Ectodermal cell (in vitro differentiated cells): Measurements from ENCODE around the gene IFIT3.

Experiments used
- H3K27ac ChIP-seq: 2 replicates; pipeline ENCODE4 v1.7.0; 2013; ENCODE audit warnings: mild to moderate bottlenecking, low read depth, low read length; ENCODE audit not compliant: insufficient read depth, poor library complexity, severe bottlenecking
- H3K27me3 ChIP-seq: 2 replicates; pipeline ENCODE4 v1.7.0; 2013; ENCODE audit warnings: mild to moderate bottlenecking, low read length; ENCODE audit not compliant: insufficient read depth, control insufficient read depth, poor library complexity, severe bottlenecking
- H3K36me3 ChIP-seq: one replicate; pipeline ENCODE4 v1.7.0; 2013; ENCODE audit warnings: low read length; ENCODE audit not compliant: control insufficient read depth, insufficient read depth
- H3K4me1 ChIP-seq: one replicate; pipeline ENCODE4 v1.7.0; 2013; ENCODE audit warnings: low read length; ENCODE audit not compliant: control insufficient read depth, insufficient read depth
- H3K4me3 ChIP-seq: 2 replicates; pipeline ENCODE4 v1.7.0; 2013; ENCODE audit warnings: low read depth, low read length, control low read depth; ENCODE audit not compliant: insufficient read depth
- H3K9me3 ChIP-seq: 2 replicates; pipeline ENCODE4 v1.7.0; 2013; ENCODE audit warnings: mild to moderate bottlenecking, low read length, moderate library complexity; ENCODE audit not compliant: control insufficient read depth
- WGBS, 2 experiments: methylation state at CpG; one replicate each; pipeline ENCODE4 v1.1.7; 2013; ENCODE audit warnings: missing lambda C conversion rate in 2 of 2; 5-methylcytosine and 5-hydroxymethylcytosine counted together

IFIT3 gene

DNA sequence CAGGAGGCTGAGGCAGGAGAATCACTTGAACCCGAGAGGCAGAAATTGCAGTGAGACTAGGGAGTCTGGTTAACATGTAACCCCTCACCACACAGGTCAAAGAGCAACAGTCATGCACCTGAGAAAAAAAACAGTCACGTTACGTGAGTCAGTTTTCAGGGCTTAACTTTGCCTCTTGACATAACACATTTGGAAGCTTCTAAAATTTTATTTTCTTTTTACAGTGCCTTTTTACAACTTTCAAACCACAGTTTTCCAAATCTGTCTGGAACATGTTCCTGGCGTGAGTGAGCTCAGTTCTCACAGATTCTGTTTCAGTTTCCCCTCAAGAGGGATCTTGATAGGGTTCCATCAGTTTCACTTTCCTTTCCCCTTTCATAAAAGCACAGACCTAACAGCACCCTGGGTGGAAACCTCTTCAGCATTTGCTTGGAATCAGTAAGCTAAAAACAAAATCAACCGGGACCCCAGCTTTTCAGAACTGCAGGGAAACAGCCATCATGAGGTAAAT, 4.4 kb downstream of the IFIT3 start:
- Histone ChIP-seq H3K36me3 (no peaks in the 10 kb centered on the region), H3K27me3 (no peaks in the 10 kb centered on the region), H3K9me3 (no peaks in the 10 kb centered on the region), H3K4me1 (peaks cover 20% of the 10 kb centered on the region), H3K27ac (peak overlapping the region; percentile 30), H3K4me3 (no peak overlapping the region)
- WGBS, 2 experiments: 78 to 79% methylated on average over 5 of the region's 5 CpGs

DNA sequence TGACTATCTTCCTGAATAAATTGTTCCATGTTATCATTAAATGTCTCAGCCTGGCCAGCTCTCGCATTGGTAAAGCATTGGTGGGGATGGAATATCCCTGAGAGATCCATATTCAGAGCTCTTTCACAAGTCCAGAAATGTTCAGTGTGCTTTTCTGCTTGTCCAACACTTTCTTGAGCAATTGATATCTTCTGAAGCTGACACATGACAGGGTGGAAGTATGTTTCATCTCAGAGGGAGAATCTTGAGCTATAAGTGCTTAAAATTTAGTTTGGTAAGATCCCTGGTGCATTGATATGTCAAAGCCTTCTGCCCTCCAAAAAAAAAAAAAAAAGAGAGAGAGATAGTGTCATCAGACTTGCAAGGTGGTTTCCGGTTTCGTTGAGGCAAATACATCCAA, 7.4 kb downstream of the IFIT3 start:
- WGBS, 2 experiments: 89 to 100% methylated on average over 3 of the region's 3 CpGs

DNA sequence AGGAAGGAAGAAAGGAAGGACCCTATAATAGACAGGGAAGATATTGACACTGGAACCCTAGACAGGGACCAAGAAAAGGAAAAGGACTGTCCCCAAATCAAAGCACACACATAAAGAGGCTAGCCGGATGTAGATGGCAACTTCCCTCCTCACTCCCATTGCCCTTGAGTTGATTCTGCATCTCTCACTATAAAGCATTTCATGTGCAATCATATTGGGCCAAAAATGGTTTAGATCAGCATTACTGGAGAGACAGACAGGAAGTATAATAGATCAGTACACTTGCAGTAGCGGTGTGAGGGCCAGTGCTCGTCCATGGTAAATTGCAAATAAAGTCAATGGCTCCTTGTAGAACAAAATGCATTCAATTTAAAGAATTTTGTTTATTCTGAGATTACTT, 8.4 kb downstream of the IFIT3 start:
- no peaks in the 10 kb centered on the region for H3K36me3 ChIP-seq
- H3K4me3 ChIP-seq: no peak overlapping the region
- H3K4me1 ChIP-seq: peaks cover 11% of the 10 kb centered on the region
- no peaks in the 10 kb centered on the region for H3K27me3 ChIP-seq
- WGBS, 2 experiments: 94 to 96% methylated on average over 3 of the region's 3 CpGs
- no peak overlapping the region for H3K27ac ChIP-seq
- H3K9me3 ChIP-seq: no peaks in the 10 kb centered on the region

More for the DNA sequence above, 7.4 kb downstream of the IFIT3 start:
- no peaks in the 10 kb centered on the region for H3K36me3 ChIP-seq
- peaks cover 11% of the 10 kb centered on the region for H3K4me1 ChIP-seq
- H3K27ac ChIP-seq: no peak overlapping the region
- H3K9me3 ChIP-seq: no peaks in the 10 kb centered on the region
- no peak overlapping the region for H3K4me3 ChIP-seq
- no peaks in the 10 kb centered on the region for H3K27me3 ChIP-seq

GRCh38 chr10:89337484-89337883, 9.7 kb downstream of the IFIT3 start:
- peaks cover 17% of the 10 kb centered on the region for H3K4me1 ChIP-seq
- H3K36me3 ChIP-seq: no peaks in the 10 kb centered on the region
- no peaks in the 10 kb centered on the region for H3K27me3 ChIP-seq
- no peak overlapping the region for H3K4me3 ChIP-seq
- no peaks in the 10 kb centered on the region for H3K9me3 ChIP-seq
- WGBS, 2 experiments: 93% methylated on average over 5 of the region's 6 CpGs
- no peak overlapping the region for H3K27ac ChIP-seq

DNA sequence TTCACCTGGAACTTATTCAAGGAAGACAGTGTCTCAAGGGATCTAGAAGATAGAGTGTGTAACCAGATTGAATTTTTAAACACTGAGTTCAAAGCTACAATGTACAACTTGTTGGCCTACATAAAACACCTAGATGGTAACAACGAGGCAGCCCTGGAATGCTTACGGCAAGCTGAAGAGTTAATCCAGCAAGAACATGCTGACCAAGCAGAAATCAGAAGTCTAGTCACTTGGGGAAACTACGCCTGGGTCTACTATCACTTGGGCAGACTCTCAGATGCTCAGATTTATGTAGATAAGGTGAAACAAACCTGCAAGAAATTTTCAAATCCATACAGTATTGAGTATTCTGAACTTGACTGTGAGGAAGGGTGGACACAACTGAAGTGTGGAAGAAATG, 10.9 kb downstream of the IFIT3 start:
- Histone ChIP-seq H3K27ac (no peak overlapping the region), H3K27me3 (no peaks in the 10 kb centered on the region), H3K4me1 (peaks cover 14% of the 10 kb centered on the region), H3K9me3 (no peaks in the 10 kb centered on the region), H3K36me3 (no peaks in the 10 kb centered on the region), H3K4me3 (no peak overlapping the region)
- 94 to 96% methylated on average over 3 of the region's 3 CpGs for WGBS, 2 experiments

DNA sequence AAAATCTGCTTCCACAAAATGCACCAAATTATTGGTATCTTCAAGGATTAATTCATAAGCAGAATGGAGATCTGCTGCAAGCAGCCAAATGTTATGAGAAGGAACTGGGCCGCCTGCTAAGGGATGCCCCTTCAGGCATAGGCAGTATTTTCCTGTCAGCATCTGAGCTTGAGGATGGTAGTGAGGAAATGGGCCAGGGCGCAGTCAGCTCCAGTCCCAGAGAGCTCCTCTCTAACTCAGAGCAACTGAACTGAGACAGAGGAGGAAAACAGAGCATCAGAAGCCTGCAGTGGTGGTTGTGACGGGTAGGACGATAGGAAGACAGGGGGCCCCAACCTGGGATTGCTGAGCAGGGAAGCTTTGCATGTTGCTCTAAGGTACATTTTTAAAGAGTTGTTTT, 12.1 kb downstream of the IFIT3 start:
- H3K9me3 ChIP-seq: no peaks in the 10 kb centered on the region
- H3K27ac ChIP-seq: no peak overlapping the region
- no peak overlapping the region for H3K4me3 ChIP-seq
- H3K36me3 ChIP-seq: no peaks in the 10 kb centered on the region
- WGBS, 2 experiments: 89 to 94% methylated on average over 4 of the region's 4 CpGs
- H3K27me3 ChIP-seq: no peaks in the 10 kb centered on the region
- peaks cover 13% of the 10 kb centered on the region for H3K4me1 ChIP-seq

DNA sequence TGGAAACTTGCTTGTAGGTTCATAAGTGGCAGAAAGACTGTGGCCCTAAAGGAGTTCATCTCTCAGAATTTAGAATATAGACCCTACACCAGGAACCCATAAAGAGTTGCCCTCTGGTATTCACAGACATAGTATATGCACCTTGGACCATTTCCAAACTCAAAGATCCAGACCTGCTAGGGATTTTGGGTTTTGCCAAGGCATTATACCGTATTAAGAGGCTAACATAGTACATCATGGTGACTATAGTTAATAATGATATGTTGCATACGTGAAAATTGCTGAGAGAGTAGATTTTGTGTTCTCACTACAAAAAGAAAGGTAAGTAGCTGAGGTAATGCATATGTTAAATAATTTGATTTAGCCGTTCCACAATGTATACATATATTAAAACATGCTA, 13.9 kb downstream of the IFIT3 start:
- whole genome bisulfite sequencing, 2 experiments: 94 to 98% methylated on average over 2 of the region's 3 CpGs
- Histone ChIP-seq H3K27ac (no peak overlapping the region), H3K36me3 (no peaks in the 10 kb centered on the region), H3K4me1 (peaks cover 21% of the 10 kb centered on the region), H3K4me3 (no peak overlapping the region), H3K27me3 (no peaks in the 10 kb centered on the region), H3K9me3 (no peaks in the 10 kb centered on the region)

DNA sequence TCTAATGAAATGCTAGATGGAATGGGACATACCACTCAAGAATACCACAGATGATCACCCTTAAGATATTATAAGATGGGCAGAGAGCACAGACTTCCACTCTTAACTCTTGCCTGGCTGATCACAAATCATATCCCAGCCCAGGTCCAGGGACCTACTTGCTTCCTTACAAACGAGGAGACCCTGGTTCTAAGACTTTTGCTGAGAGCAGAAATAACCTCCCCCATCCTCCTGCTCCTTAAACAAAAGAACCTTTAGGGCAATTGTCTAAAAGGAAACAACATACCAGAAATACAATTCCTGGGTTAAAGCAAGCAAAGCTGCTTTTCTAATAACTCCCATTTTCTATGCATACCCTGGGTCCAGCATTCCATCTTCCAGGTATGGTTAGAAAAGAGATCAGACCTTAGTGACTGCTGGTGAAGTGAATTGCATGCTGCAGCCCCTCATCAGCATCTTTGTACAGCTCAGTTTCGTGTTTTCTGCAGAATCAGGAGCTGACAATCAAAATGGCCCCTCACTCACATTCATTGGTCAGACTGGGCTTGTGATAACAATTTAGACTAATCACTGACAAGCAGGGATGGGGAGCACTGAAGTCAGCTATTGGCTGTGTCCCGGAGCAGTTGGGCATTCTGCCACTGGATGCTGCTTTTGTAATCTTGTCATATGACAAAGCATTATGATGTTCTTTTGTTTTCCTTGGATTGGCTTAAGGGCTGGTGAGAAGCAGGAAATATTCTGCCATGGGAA, 14.6 kb downstream of the IFIT3 start:
- Histone ChIP-seq H3K36me3 (no peaks in the 10 kb centered on the region), H3K9me3 (no peaks in the 10 kb centered on the region), H3K4me1 (peaks cover 28% of the 10 kb centered on the region), H3K4me3 (no peak overlapping the region), H3K27me3 (no peaks in the 10 kb centered on the region), H3K27ac (no peak overlapping the region)
- WGBS, 2 experiments: 83 to 86% methylated on average over 3 of the region's 3 CpGs

GRCh38 chr10:89343089-89343767, 15.4 kb downstream of the IFIT3 start:
- H3K27ac ChIP-seq: no peak overlapping the region
- 69 to 72% methylated on average over 5 of the region's 5 CpGs for WGBS, 2 experiments
- H3K4me1 ChIP-seq: peaks cover 31% of the 10 kb centered on the region
- no peaks in the 10 kb centered on the region for H3K27me3 ChIP-seq
- no peaks in the 10 kb centered on the region for H3K36me3 ChIP-seq
- H3K4me3 ChIP-seq: no peak overlapping the region
- H3K9me3 ChIP-seq: no peaks in the 10 kb centered on the region

DNA sequence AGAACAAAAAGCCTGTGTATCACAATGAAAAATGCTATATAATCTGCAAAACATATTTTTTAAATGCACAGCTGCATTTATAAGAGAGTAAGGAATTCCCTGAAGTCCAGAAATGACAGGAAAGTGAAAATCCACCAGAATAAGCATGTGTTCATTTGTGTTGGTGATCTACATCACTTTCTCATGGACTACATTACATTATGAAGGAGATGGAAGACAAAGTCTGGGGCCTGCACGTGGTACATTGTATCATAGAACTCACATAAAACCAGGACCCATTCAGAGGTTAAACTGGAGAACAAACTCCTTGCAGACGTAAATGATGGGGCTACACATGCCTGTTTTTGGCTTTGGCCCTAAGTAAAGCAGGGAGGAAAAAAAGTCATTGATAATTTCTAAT, 16.4 kb downstream of the IFIT3 start:
- 95 to 100% methylated on average over 1 to 2 of the region's 2 CpGs for WGBS, 2 experiments
- no peaks in the 10 kb centered on the region for H3K9me3 ChIP-seq

More for the DNA sequence above, 16.4 kb downstream of the IFIT3 start:
- Histone ChIP-seq H3K4me1 (peaks cover 38% of the 10 kb centered on the region), H3K27ac (no peak overlapping the region), H3K4me3 (no peak overlapping the region), H3K36me3 (no peaks in the 10 kb centered on the region), H3K27me3 (no peaks in the 10 kb centered on the region)
